Activated CD4-positive, CD25-positive, alpha-beta regulatory T cell treated with anti-CD3 and anti-CD28 coated beads, Interleukin-2, amount 50 U/mL, for 24 hours (primary cell): ENCODE measurements around the gene GPX1.
"Not testable (repeated sequence)": the region's sequence is repeated elsewhere in the genome, so short reads cannot be mapped to it uniquely, and the experiment has no call there.

Experiments used
- ATAC-seq, 2 donors: fragments of 150-1000 bp; cut with Tn5 transposase; one replicate each; pipeline ENCODE4 v1.10.0; 2021; ENCODE audit warnings: mild to moderate bottlenecking in 1 of 2, moderate library complexity in 1 of 2

The GPX1 gene

DNA sequence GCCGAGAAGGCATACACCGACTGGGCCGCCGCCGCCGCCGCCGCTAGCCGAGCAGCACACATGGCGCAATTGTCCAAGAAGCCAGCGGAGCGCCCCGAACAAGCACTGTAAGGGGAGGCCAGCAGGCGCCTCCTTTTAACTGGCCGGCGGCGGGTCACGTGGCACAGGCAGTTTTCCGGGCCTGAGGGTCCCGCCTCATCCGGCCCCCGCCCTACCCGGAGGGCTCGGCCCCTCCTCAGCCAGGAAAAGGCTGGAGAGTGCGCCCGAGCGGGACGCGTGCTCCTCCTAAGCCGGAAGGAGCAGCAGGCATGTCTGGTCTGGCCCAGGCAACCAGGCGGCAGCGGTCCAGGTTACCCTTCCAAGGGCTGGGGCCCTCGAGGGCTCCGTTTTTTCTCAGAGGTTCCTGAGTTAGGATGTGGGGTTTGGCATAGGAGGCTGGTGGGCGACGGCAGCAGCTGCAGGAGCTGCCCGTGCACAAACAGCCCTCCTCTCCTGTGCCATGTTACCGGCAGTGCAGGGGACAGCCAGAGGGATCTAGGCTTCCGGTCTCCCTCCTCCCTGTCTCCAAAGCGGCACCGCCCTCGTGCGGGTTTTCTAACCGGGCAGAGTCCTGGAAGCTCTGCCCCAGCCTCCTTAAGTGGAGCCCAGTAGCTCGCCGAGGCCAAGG is at the start of gene GPX1:
Gene GPX1 (minus strand): TSS at position 137 of the 667 bp plus-strand sequence. CDS start 75 bp downstream, at position 62.
- peak; percentile 86 to 87 for ATAC-seq

GRCh38 chr3:49406571-49407565 is 48.7 kb upstream of the GPX1 start:
- no peak for ATAC-seq

DNA sequence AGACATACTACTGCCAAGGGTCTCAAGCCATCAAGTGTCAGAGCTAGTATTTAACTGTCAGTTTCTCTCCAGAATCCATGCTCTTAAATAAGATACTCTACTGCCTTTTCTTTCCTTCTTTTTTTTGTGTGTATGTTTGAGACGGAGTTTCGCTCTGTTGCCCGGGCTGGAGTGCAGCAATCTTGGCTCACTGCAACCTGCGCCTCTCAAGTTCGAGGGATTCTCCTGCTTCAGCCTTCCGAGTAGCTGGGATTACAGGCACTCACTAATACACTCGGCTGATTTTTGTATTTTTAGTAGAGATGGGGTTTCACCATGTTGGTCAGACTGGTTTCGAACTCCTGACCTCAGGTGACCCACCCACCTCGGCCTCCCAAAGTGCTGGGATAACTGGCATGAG is 47.4 kb upstream of the GPX1 start:
- not testable (repeated sequence) for ATAC-seq

DNA sequence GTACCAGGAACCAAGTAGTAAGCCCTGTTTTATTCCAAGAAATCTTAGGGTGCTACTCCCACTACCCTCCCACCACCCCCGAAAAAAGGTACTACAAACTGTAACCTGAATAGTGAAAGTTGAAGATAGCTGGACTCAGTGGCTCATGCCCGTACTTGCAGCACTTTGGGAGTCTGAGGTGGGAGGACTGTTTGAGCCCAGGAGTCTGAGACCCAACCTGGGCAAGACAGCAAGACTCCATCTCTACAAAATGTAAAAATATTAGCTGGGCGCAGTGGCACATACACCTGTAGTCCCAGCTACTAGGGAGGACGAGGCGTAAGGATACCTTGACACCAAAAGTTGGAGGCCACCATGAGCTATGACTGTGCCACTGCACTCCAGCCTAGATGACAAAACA is 45.7 kb upstream of the GPX1 start:
- ATAC-seq = no peak

DNA sequence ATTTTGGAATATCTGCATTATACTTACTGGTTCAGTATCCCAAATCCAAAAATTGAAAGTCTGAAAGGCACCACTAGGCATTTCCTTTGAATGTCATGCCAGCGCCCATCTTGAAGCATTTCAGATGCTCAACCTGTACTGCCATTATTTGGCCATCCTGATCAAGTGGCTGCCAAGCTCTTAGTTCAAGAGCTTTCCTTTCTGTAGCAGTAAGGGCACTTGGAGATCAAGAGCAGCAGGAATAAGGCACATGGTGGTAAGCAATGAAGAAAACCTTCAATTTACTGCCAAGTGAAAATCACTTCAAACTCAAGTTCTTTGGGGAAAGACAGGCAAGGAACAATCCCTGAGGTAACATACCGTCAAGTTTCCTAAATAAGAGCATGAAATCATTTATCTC is 43.6 kb upstream of the GPX1 start:
- ATAC-seq = no peak

- no peak for ATAC-seq
Measured at GRCh38 chr3:49399461-49399860, 41.3 kb upstream of the GPX1 start.

DNA sequence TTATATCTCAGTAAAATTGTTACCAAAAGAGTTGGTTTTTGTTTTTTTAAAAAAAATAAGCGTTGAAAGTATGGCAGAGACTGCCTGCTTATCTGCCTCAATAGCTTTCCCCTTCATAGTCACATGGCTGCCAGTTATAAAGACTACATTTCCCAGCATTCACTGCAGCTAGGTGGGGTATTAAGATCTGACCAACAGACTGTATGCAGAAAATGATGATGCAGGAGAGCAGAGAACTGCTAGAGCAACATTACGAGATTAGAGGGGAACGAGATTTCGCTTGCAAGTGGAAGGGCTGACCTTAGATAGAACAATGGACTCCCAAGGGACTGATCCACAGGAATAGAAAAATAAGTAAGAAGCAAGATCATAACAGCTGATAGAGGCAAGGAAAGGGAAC is 39.3 kb upstream of the GPX1 start:
- peak; percentile 56 to 72 for ATAC-seq

GRCh38 chr3:49391310-49391709 is 33.2 kb upstream of the GPX1 start:
- ATAC-seq = not testable (repeated sequence)

- ATAC-seq = no peak
Measured at GRCh38 chr3:49389297-49389696, 31.1 kb upstream of the GPX1 start.

DNA sequence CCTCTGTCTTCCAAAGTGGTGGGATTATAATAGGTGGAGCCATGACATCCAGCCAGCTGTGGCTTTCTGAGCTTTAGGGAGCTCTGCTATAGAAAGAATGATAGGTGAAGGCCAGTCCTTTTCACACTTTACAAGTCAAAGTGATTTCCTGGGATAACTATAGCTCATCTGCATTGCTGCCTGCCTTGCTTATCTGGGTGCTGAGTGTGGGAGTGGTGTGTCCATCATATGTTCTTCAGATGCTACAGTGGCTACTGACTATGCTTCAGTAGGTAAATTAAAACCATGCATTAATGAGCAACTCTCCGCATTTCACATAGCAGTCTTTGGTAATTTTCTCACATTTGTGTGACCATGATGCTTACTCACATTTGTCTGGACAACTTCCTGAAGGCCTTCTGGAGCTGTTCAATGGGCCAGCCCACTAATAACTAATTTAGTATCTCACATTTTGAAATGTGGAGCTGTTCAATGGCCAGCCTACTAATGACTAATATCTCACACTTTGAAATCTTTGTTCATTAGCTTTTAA is 30.2 kb upstream of the GPX1 start:
- no peak for ATAC-seq

DNA sequence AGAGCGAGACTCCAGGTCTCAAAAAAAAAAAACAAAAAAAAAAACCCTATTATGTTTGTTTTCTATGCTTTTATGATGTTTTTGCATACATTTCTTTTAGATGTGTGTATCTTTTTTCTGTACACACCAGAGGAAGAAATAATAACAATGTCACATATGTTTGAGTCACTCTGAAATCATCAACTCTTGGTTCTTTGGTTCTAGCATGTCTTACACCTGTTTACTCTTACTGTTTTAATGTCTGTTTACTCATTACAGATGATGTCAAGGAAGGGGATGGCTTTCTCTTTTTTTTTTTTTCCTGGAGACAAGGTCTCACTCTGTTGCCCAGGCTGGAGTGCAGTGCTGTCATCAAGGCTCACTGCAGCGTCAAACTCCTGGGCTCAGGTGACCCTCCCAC is 29.6 kb upstream of the GPX1 start:
- peak; percentile 81 to 86 for ATAC-seq

DNA sequence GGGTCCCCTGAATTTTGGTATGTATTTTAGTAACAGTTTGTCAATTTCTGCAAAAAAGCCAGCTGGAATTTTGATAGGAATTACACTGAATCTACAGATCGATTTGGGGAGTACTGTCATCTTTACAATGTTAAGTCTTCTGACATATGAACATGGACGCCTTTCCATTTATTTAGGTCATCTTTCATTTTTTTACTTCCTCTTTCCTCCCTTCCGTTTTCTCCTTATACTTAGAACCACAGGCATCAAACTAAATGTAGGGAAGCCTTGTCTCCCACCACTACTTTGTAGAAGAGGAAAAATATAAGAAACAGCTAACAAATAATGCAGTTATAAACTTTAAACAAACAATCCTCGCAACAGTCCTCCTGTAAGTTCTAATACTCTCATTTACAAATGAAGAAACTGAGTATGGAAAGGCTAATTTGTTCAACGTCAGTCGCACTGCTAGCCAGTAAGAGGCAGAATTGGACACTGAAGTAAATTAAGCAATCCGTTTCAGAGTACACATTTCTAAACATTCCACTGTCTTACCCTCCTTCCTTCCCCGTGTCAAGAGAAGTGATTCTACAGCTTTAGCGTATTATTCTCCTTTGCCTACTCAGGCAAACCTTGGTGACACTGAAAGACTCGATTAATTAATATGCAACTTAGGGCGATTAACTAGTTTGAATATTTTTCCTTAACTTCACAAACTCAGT is 28.1 kb upstream of the GPX1 start:
- no peak for ATAC-seq

- ATAC-seq = no peak
Measured at GRCh38 chr3:49385617-49386016, 27.5 kb upstream of the GPX1 start.

DNA sequence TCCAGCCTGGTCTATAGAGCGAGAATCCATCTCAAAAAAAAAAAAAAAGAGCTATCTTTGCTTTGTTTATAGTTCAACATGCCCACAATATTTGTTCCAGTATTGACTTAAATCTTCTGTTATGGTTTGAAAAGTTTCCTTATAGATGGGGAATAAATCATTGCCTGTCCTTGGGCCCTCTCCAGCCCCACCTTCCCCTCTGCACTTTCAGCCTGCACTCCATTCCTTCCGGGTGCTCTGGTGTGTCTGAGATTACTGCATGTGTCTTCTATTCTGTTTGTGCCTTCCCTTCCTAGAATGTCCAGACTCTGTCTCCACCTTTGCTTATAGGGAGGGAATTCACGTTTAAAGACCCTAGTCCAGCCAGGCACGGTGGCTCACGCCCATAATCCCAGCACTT is 25.2 kb upstream of the GPX1 start:
- ATAC-seq = no peak

DNA sequence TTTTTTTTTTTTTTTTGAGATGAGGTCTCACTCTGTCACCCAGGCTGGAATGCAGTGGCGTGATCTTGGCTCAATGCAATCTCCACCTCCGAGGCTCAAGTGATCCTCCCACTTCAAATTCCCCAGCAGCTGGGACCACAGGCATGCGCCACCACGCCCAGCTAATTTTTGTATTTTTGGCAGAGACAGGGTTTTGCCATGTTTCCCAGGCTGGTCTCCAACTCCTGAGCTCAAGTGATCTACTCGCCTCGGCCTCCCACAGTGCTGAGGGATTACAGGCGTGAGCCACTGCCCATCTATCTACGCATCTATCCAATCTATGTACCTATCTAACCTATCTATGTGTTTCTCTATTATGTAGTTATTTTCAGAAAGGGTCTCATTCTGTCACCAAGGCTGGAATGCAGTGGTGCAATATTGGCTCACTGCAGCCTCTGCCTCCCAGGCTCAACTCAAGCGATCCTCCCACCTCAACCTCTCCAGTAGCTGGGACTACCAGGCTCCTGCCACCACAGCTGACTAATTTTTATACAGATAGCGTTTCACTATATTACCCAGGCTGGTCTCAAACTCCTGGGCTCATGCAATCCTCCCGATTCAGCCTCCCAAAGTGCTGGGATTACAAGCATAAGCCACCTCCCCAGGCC is 20.2 kb upstream of the GPX1 start:
- no peak for ATAC-seq

GRCh38 chr3:49377483-49377882 is 19.3 kb upstream of the GPX1 start:
- ATAC-seq = peak; percentile 93 to 95

GRCh38 chr3:49371946-49372345 is 13.8 kb upstream of the GPX1 start:
- no peak for ATAC-seq

DNA sequence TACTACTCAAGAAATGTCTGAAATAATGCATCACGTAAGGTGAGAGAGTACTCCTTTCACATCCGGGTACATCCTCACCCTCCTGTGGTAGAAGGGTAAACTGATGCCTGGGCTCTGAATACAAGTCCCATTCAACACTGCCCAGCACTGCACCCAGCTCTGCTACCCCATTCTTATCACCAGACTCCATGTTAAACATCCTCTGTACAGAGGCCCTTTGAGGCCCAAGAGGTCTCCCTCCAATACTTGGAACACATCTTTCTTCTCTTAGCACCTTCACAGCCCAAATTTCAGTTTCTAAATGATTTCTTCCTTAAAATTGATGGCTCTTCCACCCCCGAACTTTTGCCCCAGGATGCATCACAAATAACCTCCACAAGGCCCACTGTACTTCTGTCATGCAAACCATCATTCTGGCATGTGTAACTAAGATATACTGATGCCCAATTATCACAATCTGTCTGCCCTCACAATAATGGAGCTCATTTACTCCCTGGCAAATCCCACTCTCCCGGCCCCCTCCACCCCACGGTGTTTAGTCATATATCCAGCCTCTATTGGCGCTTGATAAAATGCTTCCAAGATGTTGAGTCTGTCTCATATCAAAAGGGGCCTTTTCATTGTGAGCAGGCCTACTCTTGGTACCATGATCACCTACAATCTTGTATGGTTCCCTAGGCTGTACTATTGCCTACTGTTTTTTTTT is 12.6 kb upstream of the GPX1 start:
- ATAC-seq = no peak

- no peak for ATAC-seq
Measured at GRCh38 chr3:49362561-49362960, 4.4 kb upstream of the GPX1 start.

- ATAC-seq = no peak
Measured at GRCh38 chr3:49359623-49360022, 1.5 kb upstream of the GPX1 start.

- peak in 1 of 2 donors; percentile 15 for ATAC-seq
Measured at GRCh38 chr3:49358884-49359225, 702 bp upstream of the GPX1 start.
